ENCODE data around the gene MKRN2OS.

Gene MKRN2OS

GRCh38 chr3:12545473-12545791 lies at the start of gene MKRN2OS:
MKRN2OS (minus strand) TSS chr3:12545499; CDS start chr3:12545464, 35 bp downstream.
- TF ChIP-seq CTCF (IDR thresholded peaks at IDR 0.05; ENCODE audit: control insufficient read depth, extremely low read depth, insufficient read depth) = no peak; the same call in 1 of the 2 replicates
- H3K4me3 ChIP-seq (ENCODE audit: low read depth, low read length) = peak within 1 kb of the TSS; percentile 62
- peak; percentile 90 for DNase-seq (ENCODE audit: low read depth)

GRCh38 chr3:12593473-12593872 lies 48.2 kb upstream of the MKRN2OS start:
- no peak for DNase-seq (ENCODE audit: low read depth)
- no peak overlapping the region for H3K4me3 ChIP-seq (ENCODE audit: low read depth, low read length)
- TF ChIP-seq CTCF (IDR thresholded peaks at IDR 0.05; ENCODE audit: control insufficient read depth, extremely low read depth, insufficient read depth) = no peak

- H3K4me3 ChIP-seq (ENCODE audit: low read depth, low read length) = no peak overlapping the region
- DNase-seq (ENCODE audit: low read depth) = no peak
- no peak for TF ChIP-seq CTCF (IDR thresholded peaks at IDR 0.05; ENCODE audit: control insufficient read depth, extremely low read depth, insufficient read depth)
Measured at GRCh38 chr3:12591997-12592715, 46.9 kb upstream of the MKRN2OS start.

- H3K4me3 ChIP-seq (ENCODE audit: low read depth, low read length) = no peak overlapping the region
- no peak for DNase-seq (ENCODE audit: low read depth)
- TF ChIP-seq CTCF (IDR thresholded peaks at IDR 0.05; ENCODE audit: control insufficient read depth, extremely low read depth, insufficient read depth) = no peak
Measured at GRCh38 chr3:12591456-12591855, 46.2 kb upstream of the MKRN2OS start.

- no peak overlapping the region for H3K4me3 ChIP-seq (ENCODE audit: low read depth, low read length)
- no peak for TF ChIP-seq CTCF (IDR thresholded peaks at IDR 0.05; ENCODE audit: control insufficient read depth, extremely low read depth, insufficient read depth)
- no peak for DNase-seq (ENCODE audit: low read depth)
Measured at GRCh38 chr3:12590096-12590495, 44.8 kb upstream of the MKRN2OS start.

- no peak for DNase-seq (ENCODE audit: low read depth)
- TF ChIP-seq CTCF (IDR thresholded peaks at IDR 0.05; ENCODE audit: control insufficient read depth, extremely low read depth, insufficient read depth) = no peak
- H3K4me3 ChIP-seq (ENCODE audit: low read depth, low read length) = no peak overlapping the region
Measured at GRCh38 chr3:12588039-12589009, 43.0 kb upstream of the MKRN2OS start.

All from LNCaP clone FGC (cell line).